Measurements from ENCODE around the gene NPBWR2.
"Not testable (repeated sequence)": the region's sequence is repeated elsewhere in the genome, so short reads cannot be mapped to it uniquely, and the experiment has no call there.

Gene NPBWR2

DNA sequence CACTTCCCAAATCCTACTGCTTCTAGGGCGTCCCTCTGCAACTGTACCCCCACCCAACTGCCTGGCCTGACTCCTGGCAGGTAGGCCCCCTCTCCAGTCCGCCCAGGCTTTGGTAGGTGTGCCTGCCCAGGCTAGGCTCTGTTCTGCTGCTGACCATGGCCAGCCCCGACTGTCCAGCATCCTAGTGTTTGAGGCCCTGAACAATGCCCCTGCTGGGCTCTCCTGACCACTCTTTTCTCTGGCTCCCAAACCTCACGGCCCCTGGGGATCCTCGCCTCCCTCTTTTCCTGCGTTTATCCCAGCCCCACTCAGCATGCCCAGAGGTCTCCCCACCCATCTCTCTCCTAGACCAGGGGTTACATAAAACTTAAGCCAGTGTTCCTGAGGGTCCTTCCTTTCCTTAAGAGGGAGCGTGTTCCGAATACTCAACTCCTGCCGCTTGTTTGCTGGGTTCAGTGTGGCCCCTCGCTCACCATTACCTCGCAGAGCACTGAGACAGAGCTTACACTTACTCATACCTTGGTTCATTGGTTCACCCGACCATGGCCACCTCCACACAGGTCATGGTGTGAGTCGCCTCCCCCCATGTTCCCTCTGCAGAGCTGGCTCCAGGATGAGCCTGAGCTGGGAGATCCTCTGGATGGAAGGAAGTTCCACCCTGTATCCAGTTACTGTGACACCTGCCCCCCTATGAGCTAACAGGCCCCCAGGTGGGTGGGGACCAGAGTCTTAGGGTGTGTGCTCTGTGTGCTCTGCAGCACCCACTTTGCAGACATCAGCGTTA is 35.8 kb upstream of the NPBWR2 start:
- no peak for DNase-seq

DNA sequence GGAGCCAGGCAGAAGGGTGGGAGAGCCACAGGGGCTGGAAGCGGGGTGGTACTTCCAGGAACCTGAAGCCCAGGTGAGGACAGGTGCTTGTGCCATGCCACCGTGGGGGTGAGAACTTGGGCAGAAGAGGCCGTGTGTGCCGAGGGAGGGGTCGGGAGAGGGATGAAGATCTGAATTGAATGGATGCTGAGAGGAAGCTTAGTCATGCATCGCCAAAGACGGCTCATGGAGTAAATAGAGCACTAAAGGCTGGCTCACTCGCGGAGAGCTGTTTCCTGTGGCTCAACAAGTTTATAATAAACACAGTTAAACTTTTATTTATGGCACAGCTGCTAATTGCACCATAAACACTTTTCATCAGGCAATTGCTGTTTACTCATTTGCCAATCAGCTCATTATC is 35.2 kb upstream of the NPBWR2 start:
- no peak for DNase-seq

GRCh38 chr20:64140956-64141355 is 33.6 kb upstream of the NPBWR2 start:
- no peak for DNase-seq

DNA sequence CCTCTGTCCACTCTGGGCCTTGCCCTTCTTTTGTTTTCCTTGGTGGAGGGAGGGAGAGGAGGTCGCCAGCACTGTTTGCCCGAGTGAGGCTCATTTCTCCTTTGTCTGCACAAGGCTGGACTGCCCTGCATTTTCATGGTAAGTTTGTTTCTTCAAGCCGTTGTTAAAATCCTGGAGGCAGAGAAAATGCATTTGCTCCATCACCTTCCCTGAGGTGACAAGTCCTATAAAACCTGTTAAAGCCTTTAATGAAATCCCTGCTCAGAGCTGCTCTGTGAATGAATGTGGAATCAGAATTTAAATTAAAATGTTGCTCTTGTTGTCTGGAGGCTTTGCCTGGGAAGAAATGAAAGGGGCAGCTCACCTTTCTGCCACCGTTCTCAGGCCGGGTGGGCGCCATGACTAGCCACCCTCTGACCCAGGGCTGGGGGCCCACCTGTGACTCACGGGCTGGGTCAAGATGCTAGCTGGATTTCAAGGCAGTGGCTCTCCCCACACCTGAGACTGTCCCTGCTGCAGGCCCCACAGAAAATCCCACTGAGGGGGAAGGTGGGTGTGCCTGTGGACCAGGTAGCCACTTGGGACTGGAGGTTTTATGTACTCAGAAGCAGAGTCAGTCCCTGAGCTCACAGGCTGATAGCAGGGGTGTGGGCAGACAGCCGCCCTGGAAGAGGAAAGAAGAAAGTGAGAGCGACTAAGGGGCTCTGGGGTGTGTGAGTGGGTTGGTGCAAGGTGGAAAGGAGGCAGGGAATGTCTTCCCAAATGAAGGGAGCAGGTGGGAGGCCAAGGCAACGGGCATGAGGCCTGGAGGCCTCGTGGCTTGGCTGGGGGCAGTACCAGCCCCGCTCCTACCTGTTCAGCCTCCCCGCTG is 32.9 kb upstream of the NPBWR2 start:
- DNase-seq: no peak

- no peak for DNase-seq
These were observed 32.1 kb upstream of the NPBWR2 start for GRCh38 chr20:64139199-64140060.

DNA sequence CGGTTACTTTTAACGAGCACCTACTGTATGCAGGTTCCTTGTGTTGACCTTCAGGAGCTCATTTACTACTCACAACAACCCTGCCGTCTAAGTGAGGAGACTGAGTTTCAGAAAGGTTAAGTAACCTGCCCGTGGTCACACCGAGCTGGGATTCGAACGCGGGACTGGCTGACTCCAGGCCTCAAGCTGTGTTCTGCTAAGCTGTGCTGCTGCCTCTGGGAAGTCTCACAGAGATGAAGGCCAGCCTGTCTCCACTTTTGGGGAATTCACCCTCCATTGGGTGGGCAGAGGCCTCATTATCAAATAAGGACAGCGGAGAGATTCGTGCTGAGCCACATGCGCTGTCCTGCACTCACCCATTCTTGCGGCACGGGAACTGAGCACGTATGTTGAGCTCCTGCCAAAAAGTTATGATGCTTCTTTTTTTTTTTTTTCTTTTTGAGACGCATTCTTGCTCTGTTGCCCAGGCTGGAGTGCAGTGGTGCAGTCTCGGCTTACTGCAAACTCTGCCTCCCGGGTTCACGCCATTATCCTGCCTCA is 31.0 kb upstream of the NPBWR2 start:
- no peak for DNase-seq

- no peak for DNase-seq
These were observed 30.2 kb upstream of the NPBWR2 start for GRCh38 chr20:64137598-64138031.

DNA sequence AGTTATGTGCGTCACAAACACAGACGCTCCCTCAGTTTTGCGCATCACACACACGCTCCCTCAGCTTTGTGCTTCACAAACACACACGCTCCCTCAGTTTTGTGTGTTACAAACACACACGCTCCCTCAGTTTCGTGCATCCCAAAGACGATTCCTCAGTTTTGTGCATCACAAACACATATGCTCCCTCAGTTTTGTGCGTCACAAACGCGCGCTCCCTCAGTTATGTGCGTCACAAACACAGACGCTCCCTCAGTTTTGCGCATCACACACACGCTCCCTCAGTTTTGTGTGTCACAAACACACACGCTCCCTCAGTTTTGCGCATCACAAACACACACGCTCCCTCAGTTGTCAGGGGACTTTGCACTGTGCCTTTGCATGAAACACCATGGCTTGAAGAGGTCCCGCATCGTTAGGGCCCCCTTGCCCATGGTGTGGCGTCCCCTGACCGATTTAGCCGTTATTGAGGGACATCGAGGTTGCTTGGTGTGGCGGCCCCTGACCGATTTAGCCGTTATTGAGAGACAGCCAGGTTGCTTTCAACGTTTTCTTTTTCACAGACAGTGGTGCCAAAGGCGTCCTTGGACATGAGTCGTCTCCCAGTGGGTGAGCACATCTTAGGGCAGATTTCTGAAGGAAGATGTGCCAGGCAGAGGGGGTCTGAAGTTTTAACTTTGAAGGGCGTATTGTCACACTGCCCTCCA is 28.8 kb upstream of the NPBWR2 start:
- no peak for DNase-seq

GRCh38 chr20:64134744-64135143 is 27.4 kb upstream of the NPBWR2 start:
- DNase-seq: not testable (repeated sequence)

DNA sequence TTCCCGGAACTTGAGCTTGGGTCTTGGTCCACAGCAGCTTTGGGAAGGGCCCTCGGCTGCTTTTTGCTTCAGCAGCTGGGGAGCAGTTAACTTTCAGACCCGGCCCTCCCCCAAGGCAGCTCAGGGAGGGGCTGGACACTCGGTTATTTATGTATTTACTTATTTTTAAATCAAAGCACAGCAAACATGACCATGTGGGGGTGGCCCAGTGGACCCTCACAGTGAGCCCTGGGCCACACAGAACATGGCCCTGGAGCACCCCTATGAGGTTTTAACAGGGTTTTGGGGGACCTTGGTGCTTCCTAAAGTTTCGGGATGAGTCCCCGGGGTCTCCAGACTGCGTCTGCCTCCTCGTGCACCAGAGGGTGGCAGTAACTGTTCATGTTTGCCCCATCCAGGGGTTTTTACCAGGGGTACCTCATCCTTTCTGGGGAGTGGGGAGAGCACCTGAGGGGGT is 26.6 kb upstream of the NPBWR2 start:
- DNase-seq: no peak

DNA sequence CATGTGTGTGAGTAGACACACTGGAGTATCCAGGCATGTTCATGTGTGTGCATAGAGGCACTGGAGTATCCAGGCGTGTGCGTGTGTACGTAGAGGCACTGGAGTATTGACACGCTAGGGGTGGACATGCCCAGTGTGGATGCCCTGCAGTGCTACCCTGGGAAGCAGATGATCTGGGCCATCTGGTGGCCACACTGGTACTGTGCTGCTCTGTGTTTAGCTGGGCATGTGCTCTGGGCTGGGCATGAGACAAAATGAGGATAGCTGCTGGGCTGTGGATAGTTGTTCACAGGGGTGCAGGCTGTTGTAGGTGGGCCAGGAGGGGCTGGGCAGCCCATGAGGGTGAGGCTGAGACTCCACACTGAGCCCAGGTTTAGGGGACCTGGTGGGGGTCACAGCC is 24.0 kb upstream of the NPBWR2 start:
- no peak for DNase-seq

DNA sequence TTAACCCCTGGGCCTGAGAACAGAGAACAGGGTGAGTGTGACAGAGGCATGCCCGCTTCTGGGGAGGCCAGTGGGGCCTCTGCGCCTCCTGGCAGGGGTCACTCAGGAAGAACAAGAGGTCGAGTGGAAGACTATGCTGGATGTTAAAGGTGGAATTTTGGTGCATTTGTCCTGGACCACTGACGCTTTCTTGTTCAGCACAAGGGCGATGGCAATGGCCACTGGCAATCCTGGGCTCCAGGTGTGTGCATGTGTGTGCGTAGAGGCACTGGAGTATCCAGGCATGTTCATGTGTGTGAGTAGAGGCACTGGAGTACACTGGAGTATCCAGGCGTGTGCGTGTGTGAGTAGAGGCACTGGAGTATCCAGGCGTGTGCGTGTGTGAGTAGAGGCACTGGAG is 23.5 kb upstream of the NPBWR2 start:
- no peak for DNase-seq

DNA sequence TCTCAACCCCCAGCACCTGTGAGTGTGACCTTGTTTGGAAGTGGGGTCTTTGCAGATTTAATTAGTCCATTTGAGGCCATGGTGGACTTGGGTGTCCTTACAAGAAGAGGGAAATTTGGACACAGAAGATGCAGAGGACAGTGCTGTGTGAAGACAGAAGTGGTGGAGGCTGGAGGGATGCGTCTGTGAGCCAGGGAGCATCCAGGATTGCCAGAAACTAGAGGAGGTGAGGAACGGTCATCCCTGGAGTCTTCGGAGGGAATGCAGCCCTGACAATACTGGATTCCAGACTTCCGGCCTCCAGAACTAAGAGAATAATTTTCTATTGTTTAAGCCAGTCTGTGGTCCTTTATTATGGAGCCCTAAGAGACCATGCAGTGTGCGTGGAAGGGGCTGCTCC is 22.9 kb upstream of the NPBWR2 start:
- DNase-seq: no peak

GRCh38 chr20:64129146-64129782 is 21.9 kb upstream of the NPBWR2 start:
- DNase-seq: no peak

- DNase-seq: not testable (repeated sequence)
These were observed 16.2 kb upstream of the NPBWR2 start for GRCh38 chr20:64123517-64123916.

GRCh38 chr20:64122927-64123326 is 15.6 kb upstream of the NPBWR2 start:
- not testable (repeated sequence) for DNase-seq

- DNase-seq: no peak
These were observed 14.2 kb upstream of the NPBWR2 start for GRCh38 chr20:64121586-64121985.

- peak; percentile 18 for DNase-seq
These were observed 12.4 kb upstream of the NPBWR2 start for GRCh38 chr20:64119681-64120341.

GRCh38 chr20:64119301-64119680 is 11.9 kb upstream of the NPBWR2 start:
- no peak for DNase-seq

GRCh38 chr20:64117432-64117777 is 10.0 kb upstream of the NPBWR2 start:
- not testable (repeated sequence) for DNase-seq
